H9 (cell line): Measurements from ENCODE around the gene XIAP. TPM values are rescaled to one million over a fixed set of nuclear protein-coding genes. Genes with fewer than 3 reads are reported as not detected.

Experiments
- DNase-seq: peaks from one replicate; pipeline ENCODE4 v3.0.0-alpha.2; 2017
- H2AFZ ChIP-seq: one replicate; pipeline ENCODE4 v1.6.1; 2013; ENCODE audit warnings: mild to moderate bottlenecking, low read length, control low read depth, moderate library complexity
- H2AK5ac ChIP-seq: 2 replicates; pipeline ENCODE4 v1.6.1; 2013; ENCODE audit warnings: low read length, control low read depth, mixed read lengths; ENCODE audit not compliant: insufficient read length
- H2BK120ac ChIP-seq: one replicate; pipeline ENCODE4 v1.6.1; 2013; ENCODE audit warnings: low read depth, mild to moderate bottlenecking, low read length, control low read depth, inconsistent platforms; ENCODE audit not compliant: poor library complexity, severe bottlenecking
- H2BK12ac ChIP-seq: 2 replicates; pipeline ENCODE4 v1.6.1; 2013; ENCODE audit warnings: low read length, control low read depth, mixed read lengths, low read depth; ENCODE audit not compliant: insufficient read length
- H2BK15ac ChIP-seq: 2 replicates; pipeline ENCODE4 v1.6.1; 2013; ENCODE audit warnings: low read depth, low read length, control low read depth
- H2BK20ac ChIP-seq: one replicate; pipeline ENCODE4 v1.6.1; 2013; ENCODE audit warnings: low read depth, mild to moderate bottlenecking, low read length, control low read depth, inconsistent platforms; ENCODE audit not compliant: poor library complexity, severe bottlenecking
- H2BK5ac ChIP-seq: 2 replicates; pipeline ENCODE4 v1.6.1; 2013; ENCODE audit warnings: low read length, control low read depth, mixed read lengths; ENCODE audit not compliant: insufficient read length
- H3K14ac ChIP-seq: 2 replicates; pipeline ENCODE4 v1.6.1; 2013; ENCODE audit warnings: low read length, control low read depth; ENCODE audit not compliant: insufficient read depth
- H3K18ac ChIP-seq: 2 replicates; pipeline ENCODE4 v1.6.1; 2013; ENCODE audit warnings: low read depth, mild to moderate bottlenecking, mixed read lengths, low read length, control low read depth; ENCODE audit not compliant: insufficient read length
- H3K23ac ChIP-seq: 2 replicates; pipeline ENCODE4 v1.6.1; 2013; ENCODE audit warnings: low read length, control low read depth, mixed read lengths, low read depth; ENCODE audit not compliant: insufficient read length
- H3K23me2 ChIP-seq: 2 replicates; pipeline ENCODE4 v1.6.1; 2013; ENCODE audit warnings: low read depth, mild to moderate bottlenecking, mixed read lengths, low read length, control low read depth; ENCODE audit not compliant: insufficient read length, poor library complexity, severe bottlenecking
- H3K27ac ChIP-seq: 2 replicates; pipeline ENCODE4 v1.5.1; 2013; ENCODE audit warnings: low read length, control low read depth, mixed read lengths, low read depth; ENCODE audit not compliant: insufficient read length
- H3K27me3 ChIP-seq: 2 replicates; pipeline ENCODE4 v1.6.1; 2013; ENCODE audit warnings: low read length, control low read depth, inconsistent platforms; ENCODE audit not compliant: insufficient read depth
- H3K4ac ChIP-seq: 2 replicates; pipeline ENCODE4 v1.6.1; 2013; ENCODE audit warnings: low read depth, mild to moderate bottlenecking, control low read depth, inconsistent platforms, low read length, moderate library complexity
- H3K4me1 ChIP-seq: 2 replicates; pipeline ENCODE4 v1.6.1; 2013; ENCODE audit warnings: low read length, control low read depth, inconsistent platforms; ENCODE audit not compliant: insufficient read depth
- H3K4me2 ChIP-seq: 2 replicates; pipeline ENCODE4 v1.6.1; 2013; ENCODE audit warnings: low read length, control low read depth, mixed read lengths; ENCODE audit not compliant: insufficient read length, insufficient read depth
- H3K56ac ChIP-seq: 2 replicates; pipeline ENCODE4 v1.6.1; 2013; ENCODE audit warnings: low read depth, mild to moderate bottlenecking, mixed read lengths, low read length, control low read depth; ENCODE audit not compliant: insufficient read length
- H3K79me1 ChIP-seq: 2 replicates; pipeline ENCODE4 v1.6.1; 2013; ENCODE audit warnings: low read depth, mild to moderate bottlenecking, moderate library complexity, low read length, control low read depth, inconsistent platforms; ENCODE audit not compliant: insufficient read depth, poor library complexity, severe bottlenecking
- H3K79me2 ChIP-seq: 2 replicates; pipeline ENCODE4 v1.6.1; 2013; ENCODE audit warnings: low read length, control low read depth, inconsistent platforms; ENCODE audit not compliant: insufficient read depth
- H3K9ac ChIP-seq: 2 replicates; pipeline ENCODE4 v1.6.1; 2013; ENCODE audit warnings: low read length, control low read depth, mixed read lengths; ENCODE audit not compliant: insufficient read length; ENCODE audit errors: extremely low read depth
- H3K9me3 ChIP-seq: one replicate; pipeline ENCODE4 v1.6.1; 2013; ENCODE audit warnings: low read depth, low read length, inconsistent platforms; ENCODE audit not compliant: control insufficient read depth
- H3T11ph ChIP-seq: one replicate; pipeline ENCODE4 v1.6.1; 2013; ENCODE audit warnings: mild to moderate bottlenecking, low read length, control low read depth, inconsistent platforms
- H4K20me1 ChIP-seq: one replicate; pipeline ENCODE4 v1.6.1; 2013; ENCODE audit not compliant: control insufficient read depth, insufficient read length, insufficient read depth
- H4K5ac ChIP-seq: 2 replicates; pipeline ENCODE4 v1.6.1; 2013; ENCODE audit warnings: low read depth, mild to moderate bottlenecking, mixed read lengths, low read length, control low read depth; ENCODE audit not compliant: insufficient read length
- H4K8ac ChIP-seq: replicated peaks from 2 replicates; pipeline ENCODE4 v1.6.1; 2013; ENCODE audit warnings: low read length, control low read depth, mixed read lengths, low read depth; ENCODE audit not compliant: insufficient read length
- H4K91ac ChIP-seq: 2 replicates; pipeline ENCODE4 v1.6.1; 2013; ENCODE audit warnings: low read depth, mild to moderate bottlenecking, moderate library complexity, mixed read lengths, low read length, control low read depth; ENCODE audit not compliant: insufficient read length
- H3K27ac Mint-ChIP-seq, 3 experiments: 2 replicates in 2 of 3; 3 replicates in 1 of 3; pipeline ENCODE4 v1.8.0; 2020 to 2021; ENCODE audit warnings: mixed read lengths in 3 of 3, mild to moderate bottlenecking in 1 of 3, moderate library complexity in 1 of 3
- H3K27me3 Mint-ChIP-seq: 2 replicates; pipeline ENCODE4 v1.8.0; 2021; ENCODE audit warnings: low read depth, mild to moderate bottlenecking, moderate library complexity, mixed read lengths
- H3K36me3 Mint-ChIP-seq, 3 experiments: 2 replicates in 2 of 3; 3 replicates in 1 of 3; pipeline ENCODE4 v1.8.0; 2020 to 2021; ENCODE audit warnings: low read depth in 3 of 3, mixed read lengths in 3 of 3; ENCODE audit not compliant: insufficient read depth in 1 of 3
- H3K4me1 Mint-ChIP-seq, 2 experiments: 2 replicates each; pipeline ENCODE4 v1.8.0; 2020; ENCODE audit warnings: mixed read lengths in 2 of 2
- H3K4me3 Mint-ChIP-seq, 2 experiments: 2 replicates in 1 of 2; 3 replicates in 1 of 2; pipeline ENCODE4 v1.8.0; 2020 to 2021; ENCODE audit warnings: mild to moderate bottlenecking in 2 of 2, mixed read lengths in 2 of 2, moderate library complexity in 1 of 2
- H3K9me3 Mint-ChIP-seq, 2 experiments: 2 replicates in 1 of 2; 3 replicates in 1 of 2; pipeline ENCODE4 v1.8.0; 2020; ENCODE audit warnings: mild to moderate bottlenecking in 2 of 2, mixed read lengths in 2 of 2, moderate library complexity in 1 of 2
- CTCF ChIP-seq: fragments of 200-600 bp; sonication (generic); conservative IDR thresholded peaks from 3 replicates; pipeline ENCODE4 v1.8.0; 2021; ENCODE audit warnings: antibody characterized with exemption, mild to moderate bottlenecking
- WGBS: extraction: QIAGEN DNeasy Blood & Tissue Kit; methylation state at CpG from one replicate; pipeline ENCODE4 v1.1.7; 2013; ENCODE audit warnings: missing lambda C conversion rate, low lambda C conversion rate, mixed read lengths; ENCODE audit not compliant: insufficient read length; ENCODE audit errors: extremely low coverage; 5-methylcytosine and 5-hydroxymethylcytosine counted together
- total RNA-seq: library from RNA; stranded (reverse); gene quantifications from 2 replicates; pipeline ENCODE4 v1.2.1, GENCODE V29; 2021

The XIAP gene
- total RNA-seq, 1 experiment from 2014 or later: 40.5 TPM

GRCh38 chrX:123905332-123905731, 45.5 kb downstream of the XIAP start:
- peaks cover 11 to 40% (median 38%) of the 10 kb centered on the region in 3 experiments; a peak in 5 of 7 replicates for H3K36me3 Mint-ChIP-seq

More at GRCh38 chrX:123905332-123905731, 45.5 kb downstream of the XIAP start:
- Histone ChIP-seq H4K5ac (no peak overlapping the region), H2BK120ac (no peak overlapping the region), H3K4me2 (no peak overlapping the region), H3K9ac (no peak overlapping the region), H3K79me1 (no peaks in the 10 kb centered on the region), H3K18ac (no peak overlapping the region), H3K56ac (no peak overlapping the region), H3K79me2 (no peaks in the 10 kb centered on the region), H3K9me3 (peaks cover 21% of the 10 kb centered on the region), H2AFZ (no peak overlapping the region), H3K14ac (no peak overlapping the region), H2AK5ac (no peak overlapping the region), H3K4ac (no peak overlapping the region), H4K20me1 (no peaks in the 10 kb centered on the region), H3K23ac (no peak overlapping the region), H3K4me1 (no peaks in the 10 kb centered on the region), H4K8ac (no peak overlapping the region), H3K27ac (no peak overlapping the region), H2BK5ac (no peak overlapping the region), H4K91ac (no peak overlapping the region), H2BK15ac (no peak overlapping the region), H3T11ph (no peak overlapping the region), H2BK12ac (no peak overlapping the region), H2BK20ac (no peak overlapping the region), H3K27me3 (no peaks in the 10 kb centered on the region), H3K23me2 (no peaks in the 10 kb centered on the region)
- no peak overlapping the region; a peak in 1 of 7 replicates for H3K27ac Mint-ChIP-seq
- H3K4me1 Mint-ChIP-seq: no peaks in the 10 kb centered on the region
- TF ChIP-seq CTCF: no peak
- peaks cover 2 to 57% of the 10 kb centered on the region in 2 experiments; a peak in 3 of 5 replicates for H3K9me3 Mint-ChIP-seq
- no peaks in the 10 kb centered on the region for H3K27me3 Mint-ChIP-seq
- H3K4me3 Mint-ChIP-seq: no peak overlapping the region
- WGBS: no CpG with 5 or more reads among the region's 2 CpGs
- no peak for DNase-seq
